Activated CD8-positive, alpha-beta memory T cell treated with anti-CD3 and anti-CD28 coated beads, Interleukin-2, amount 50 U/mL, for 24 hours (primary cell): ENCODE results near the gene IGFBP2.

Source experiments
- DNase-seq: peaks from one replicate; pipeline ENCODE4 v3.0.0-alpha.2; 2020; ENCODE audit errors: extremely low read depth

The IGFBP2 gene

GRCh38 chr2:216636551-216637450 is 3.6 kb downstream of the IGFBP2 start:
- DNase-seq, result no peak

- DNase-seq, result no peak
These were observed 4.3 kb downstream of the IGFBP2 start for GRCh38 chr2:216637472-216637871.

GRCh38 chr2:216643986-216644659 is 10.9 kb downstream of the IGFBP2 start:
- DNase-seq, result no peak

- DNase-seq, result no peak
These were observed 11.8 kb downstream of the IGFBP2 start for GRCh38 chr2:216644842-216645635.

GRCh38 chr2:216645636-216645950 is 12.4 kb downstream of the IGFBP2 start:
- DNase-seq, result no peak

GRCh38 chr2:216646116-216646515 is 12.9 kb downstream of the IGFBP2 start:
- DNase-seq, result no peak

GRCh38 chr2:216648105-216648504 is 14.9 kb downstream of the IGFBP2 start:
- no peak for DNase-seq

GRCh38 chr2:216649574-216649973 is 16.4 kb downstream of the IGFBP2 start:
- no peak for DNase-seq

GRCh38 chr2:216650626-216651257 is 17.5 kb downstream of the IGFBP2 start:
- DNase-seq, result no peak

- DNase-seq, result no peak
These were observed 18.2 kb downstream of the IGFBP2 start for GRCh38 chr2:216651351-216651881.

GRCh38 chr2:216652566-216652965 is 19.3 kb downstream of the IGFBP2 start:
- DNase-seq, result no peak

- DNase-seq, result no peak
These were observed 20.0 kb downstream of the IGFBP2 start for GRCh38 chr2:216653093-216653799.

- DNase-seq, result no peak
These were observed 20.7 kb downstream of the IGFBP2 start for GRCh38 chr2:216653931-216654365.

GRCh38 chr2:216654528-216655052 is 21.4 kb downstream of the IGFBP2 start:
- no peak for DNase-seq

GRCh38 chr2:216657086-216657855 is 24.1 kb downstream of the IGFBP2 start:
- no peak for DNase-seq

GRCh38 chr2:216657980-216658379 is 24.8 kb downstream of the IGFBP2 start:
- no peak for DNase-seq

- no peak for DNase-seq
These were observed 25.5 kb downstream of the IGFBP2 start for GRCh38 chr2:216658757-216659156.

GRCh38 chr2:216659276-216659675 is 26.1 kb downstream of the IGFBP2 start:
- no peak for DNase-seq

- DNase-seq, result no peak
These were observed 27.3 kb downstream of the IGFBP2 start for GRCh38 chr2:216660496-216660895.

- DNase-seq, result no peak
These were observed 27.8 kb downstream of the IGFBP2 start for GRCh38 chr2:216661051-216661450.
